Esophagus squamous epithelium (tissue), 5 donors: ENCODE data around the gene KCNJ10. TPM values are rescaled to one million over a fixed set of nuclear protein-coding genes. Genes with fewer than 3 reads are reported as not detected.

ENCODE experiments used
- DNase-seq: peaks from one replicate; lab custom pipeline; 2025; lab: John Stamatoyannopoulos, UW
- H3K27ac ChIP-seq, 4 donors: fragments of 200-600 bp; sonication (generic); one replicate each; pipeline ENCODE4 v1.5.1; 2016 to 2019; ENCODE audit warnings: mild to moderate bottlenecking in 1 of 4
- H3K27me3 ChIP-seq, 4 donors: fragments of 200-600 bp; sonication (generic); 1 replicate in 3 of 4; 2 replicates in 1 of 4; pipeline versions ENCODE4 v1.5.1 to v1.6.0; 2017 to 2021; ENCODE audit warnings: antibody characterized with exemption in 1 of 4
- H3K36me3 ChIP-seq, 3 donors: fragments of 200-600 bp; sonication (generic); one replicate each; pipeline ENCODE4 v1.5.1; 2016 to 2019
- H3K4me1 ChIP-seq, 3 donors: fragments of 200-600 bp; sonication (generic); one replicate each; pipeline ENCODE4 v1.5.1; 2017 to 2019
- H3K4me3 ChIP-seq, 4 donors: fragments of 200-600 bp; sonication (generic); 1 replicate in 3 of 4; 2 replicates in 1 of 4; pipeline ENCODE4 v1.5.1; 2016 to 2019; ENCODE audit warnings: mild to moderate bottlenecking in 2 of 4, moderate library complexity in 1 of 4
- H3K9me3 ChIP-seq, 3 donors: fragments of 200-600 bp; sonication (generic); one replicate each; pipeline ENCODE4 v1.5.1; 2016 to 2019
- CTCF ChIP-seq, 6 experiments: fragments of 450-650 bp in 4 of 6; fragments of 200-600 bp in 2 of 6; sonication (generic) in 2 of 6; IDR thresholded peaks; one replicate each; pipeline ENCODE4 v1.5.1; 2016 to 2019; ENCODE audit warnings: antibody characterized with exemption in 6 of 6, mild to moderate bottlenecking in 4 of 6, moderate library complexity in 4 of 6
- POLR2A ChIP-seq, 4 donors: fragments of 450-650 bp; IDR thresholded peaks; one replicate each; pipeline ENCODE4 v1.6.1; 2017; ENCODE audit warnings: antibody characterized with exemption in 4 of 4, mild to moderate bottlenecking in 4 of 4, moderate library complexity in 3 of 4
- WGBS, 2 donors: methylation state at CpG; one replicate each; pipeline ENCODE4 v1.1.5; 2018; 5-methylcytosine and 5-hydroxymethylcytosine counted together
- intact Hi-C: fragments of 100-400 bp; cut with DNase I; formaldehyde crosslinking; loops from one replicate; pipeline ENCODE4 v1.15.0; 2022
- total RNA-seq, 4 donors: library from RNA; depleted of rRNA; stranded (reverse); fragments of >200 nt; gene quantifications; one replicate each; pipeline ENCODE4 v1.1.0, GENCODE V29; 2016
- donor health status: DM: yes; HTN: yes; CAD: no.

Gene KCNJ10
- total RNA-seq, 4 donors from 2014 or later = 0.59 TPM; not detected in 3

- H3K4me3 ChIP-seq = peak overlapping the region; percentile 27 to 64 (median 49)
- WGBS, 2 donors = 1 to 3% methylated on average over 29 to 33 of the region's 46 CpGs
- no peak for TF ChIP-seq POLR2A (IDR thresholded peaks at IDR 0.05)
- TF ChIP-seq CTCF (IDR thresholded peaks at IDR 0.05) = no peak
- no peaks in the 10 kb centered on the region for H3K9me3 ChIP-seq
- peaks cover 0 to 62% (median 0%) of the 10 kb centered on the region in 4 donors for H3K27me3 ChIP-seq
- intact Hi-C loops = no loop called here
- H3K27ac ChIP-seq = no peak overlapping the region
- H3K4me1 ChIP-seq = peaks cover 6 to 16% (median 9%) of the 10 kb centered on the region in 3 donors
- no peak for DNase-seq
- H3K36me3 ChIP-seq = no peaks in the 10 kb centered on the region
These were observed 543 bp upstream of the KCNJ10 start for GRCh38 chr1:160070243-160071163.

- Histone ChIP-seq H3K27ac (no peak overlapping the region), H3K4me3 (no peak overlapping the region), H3K9me3 (no peaks in the 10 kb centered on the region), H3K27me3 (peaks cover 0 to 62% (median 0%) of the 10 kb centered on the region in 4 donors), H3K36me3 (no peaks in the 10 kb centered on the region), H3K4me1 (peaks cover 6 to 16% (median 9%) of the 10 kb centered on the region in 3 donors)
- DNase-seq = no peak
- 64 to 70% methylated on average over 4 to 5 of the region's 5 CpGs for WGBS, 2 donors
- intact Hi-C loops = no loop called here
- TF ChIP-seq CTCF (IDR thresholded peaks at IDR 0.05) = no peak
- no peak for TF ChIP-seq POLR2A (IDR thresholded peaks at IDR 0.05)
These were observed 1.7 kb downstream of the KCNJ10 start for GRCh38 chr1:160068225-160068624.

- no peak for TF ChIP-seq POLR2A (IDR thresholded peaks at IDR 0.05)
- TF ChIP-seq CTCF (IDR thresholded peaks at IDR 0.05) = no peak
- Histone ChIP-seq H3K4me1 (peaks cover 6 to 16% (median 9%) of the 10 kb centered on the region in 3 donors), H3K27me3 (peaks cover 0 to 65% (median 0%) of the 10 kb centered on the region in 4 donors), H3K9me3 (no peaks in the 10 kb centered on the region), H3K36me3 (no peaks in the 10 kb centered on the region), H3K4me3 (no peak overlapping the region), H3K27ac (no peak overlapping the region)
- intact Hi-C loops = no loop called here
- WGBS, 2 donors = 56 to 68% methylated on average over 5 to 6 of the region's 6 CpGs
- no peak for DNase-seq
These were observed 2.9 kb downstream of the KCNJ10 start for GRCh38 chr1:160066829-160067745.

- Histone ChIP-seq H3K4me3 (no peak overlapping the region), H3K9me3 (no peaks in the 10 kb centered on the region), H3K27ac (no peak overlapping the region), H3K4me1 (peaks cover 0 to 9% (median 2%) of the 10 kb centered on the region in 3 donors), H3K27me3 (peaks cover 0 to 63% (median 0%) of the 10 kb centered on the region in 4 donors), H3K36me3 (no peaks in the 10 kb centered on the region)
- DNase-seq = no peak
- 40 to 49% methylated on average over 1 to 3 of the region's 3 CpGs for WGBS, 2 donors
- intact Hi-C loops = no loop called here
- TF ChIP-seq CTCF (IDR thresholded peaks at IDR 0.05) (no peak), POLR2A (IDR thresholded peaks at IDR 0.05) (no peak)
These were observed 5.2 kb downstream of the KCNJ10 start for GRCh38 chr1:160064746-160065145.
